Fibroblast of pulmonary artery (primary cell): ENCODE data around the gene HSD17B2.

Experiments
- DNase-seq: peaks from one replicate; pipeline ENCODE4 v3.0.0-alpha.2; 2010; ENCODE audit warnings: low read depth
- H3K4me3 ChIP-seq: replicated peaks from 2 replicates; pipeline ENCODE4 v1.5.1; 2011; ENCODE audit warnings: low read depth, mild to moderate bottlenecking, control low read depth, low read length, moderate library complexity
- TF ChIP-seq, protein P1 (sequence below): IDR thresholded peaks from 2 replicates; pipeline ENCODE4 v1.5.1; 2011; ENCODE audit warnings: mild to moderate bottlenecking, control low read depth, low read length, inconsistent platforms; ENCODE audit errors: missing control alignments

The HSD17B2 gene

DNA sequence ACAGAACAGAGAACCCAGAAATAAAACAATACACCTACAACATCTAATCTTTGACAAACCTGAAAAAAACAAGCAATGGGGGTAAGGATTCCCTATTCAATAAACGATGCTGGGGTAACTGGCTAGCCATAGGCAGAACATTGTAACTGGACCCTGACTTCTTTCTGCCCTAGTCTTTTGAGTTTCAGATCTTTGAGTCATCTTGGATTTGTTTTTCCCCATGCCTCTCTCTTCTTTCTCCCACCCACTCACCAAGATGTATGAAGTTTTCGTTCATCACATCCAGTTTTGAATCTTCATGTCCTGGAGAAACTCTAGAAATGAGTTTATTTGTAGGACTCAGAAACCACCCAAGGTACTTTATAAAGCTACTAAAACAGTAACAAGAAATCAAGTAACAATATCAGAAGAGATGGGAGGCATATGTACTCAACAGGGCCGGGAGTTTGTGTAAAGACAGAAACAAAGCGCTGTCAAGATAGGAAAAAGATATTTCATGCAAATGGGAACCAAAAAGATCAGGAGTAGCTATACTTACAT, 39.0 kb downstream of the HSD17B2 start:
- no peak for DNase-seq
- TF ChIP-seq, protein P1, sequence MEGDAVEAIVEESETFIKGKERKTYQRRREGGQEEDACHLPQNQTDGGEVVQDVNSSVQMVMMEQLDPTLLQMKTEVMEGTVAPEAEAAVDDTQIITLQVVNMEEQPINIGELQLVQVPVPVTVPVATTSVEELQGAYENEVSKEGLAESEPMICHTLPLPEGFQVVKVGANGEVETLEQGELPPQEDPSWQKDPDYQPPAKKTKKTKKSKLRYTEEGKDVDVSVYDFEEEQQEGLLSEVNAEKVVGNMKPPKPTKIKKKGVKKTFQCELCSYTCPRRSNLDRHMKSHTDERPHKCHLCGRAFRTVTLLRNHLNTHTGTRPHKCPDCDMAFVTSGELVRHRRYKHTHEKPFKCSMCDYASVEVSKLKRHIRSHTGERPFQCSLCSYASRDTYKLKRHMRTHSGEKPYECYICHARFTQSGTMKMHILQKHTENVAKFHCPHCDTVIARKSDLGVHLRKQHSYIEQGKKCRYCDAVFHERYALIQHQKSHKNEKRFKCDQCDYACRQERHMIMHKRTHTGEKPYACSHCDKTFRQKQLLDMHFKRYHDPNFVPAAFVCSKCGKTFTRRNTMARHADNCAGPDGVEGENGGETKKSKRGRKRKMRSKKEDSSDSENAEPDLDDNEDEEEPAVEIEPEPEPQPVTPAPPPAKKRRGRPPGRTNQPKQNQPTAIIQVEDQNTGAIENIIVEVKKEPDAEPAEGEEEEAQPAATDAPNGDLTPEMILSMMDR: no peak

GRCh38 chr16:82078125-82078524, 43.1 kb downstream of the HSD17B2 start:
- TF ChIP-seq, protein P1: no peak
- H3K4me3 ChIP-seq: no peak overlapping the region
- DNase-seq: no peak

More for the DNA sequence above, 39.0 kb downstream of the HSD17B2 start:
- no peak overlapping the region for H3K4me3 ChIP-seq

DNA sequence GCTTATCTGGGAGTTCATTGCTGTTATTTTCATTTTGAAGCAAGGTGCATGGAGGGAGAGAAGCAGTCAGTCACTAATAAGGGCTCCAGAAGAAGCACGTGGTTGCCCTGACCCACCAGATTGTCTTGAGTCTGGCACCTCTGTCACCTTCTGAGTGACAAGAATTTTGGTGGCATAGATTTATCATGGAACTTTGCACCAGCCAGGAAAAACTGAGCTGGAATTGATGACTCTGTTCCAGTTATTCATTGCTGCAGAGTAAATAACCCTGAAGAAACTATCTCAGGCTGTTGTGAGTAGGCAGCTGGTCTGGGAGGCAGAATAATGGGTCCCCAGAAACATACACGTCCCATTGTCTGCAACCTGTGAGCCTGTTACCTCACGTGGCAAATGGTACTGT, 44.8 kb downstream of the HSD17B2 start:
- TF ChIP-seq, protein P1: no peak
- no peak overlapping the region for H3K4me3 ChIP-seq
- DNase-seq: no peak

DNA sequence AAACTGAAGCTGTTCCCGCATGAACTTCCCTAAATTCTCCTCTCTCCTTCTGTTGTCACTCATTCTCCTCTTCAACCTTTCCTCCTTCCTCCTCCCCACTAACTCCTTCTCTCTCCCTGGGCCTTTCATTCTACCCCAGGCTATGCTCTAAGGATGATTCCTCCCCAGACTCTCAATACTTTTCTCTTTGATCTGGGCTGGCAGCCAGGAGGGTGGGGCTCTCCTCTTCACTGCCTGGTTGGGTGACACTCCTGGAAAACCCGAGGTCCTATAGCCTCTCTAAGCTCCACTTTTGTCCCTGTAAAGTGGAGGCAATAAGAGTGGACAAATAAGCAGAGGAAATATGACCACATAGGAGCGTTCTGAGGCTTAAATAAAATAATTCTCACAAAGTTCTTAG, 46.2 kb downstream of the HSD17B2 start:
- no peak for DNase-seq
- TF ChIP-seq, protein P1: no peak

DNA sequence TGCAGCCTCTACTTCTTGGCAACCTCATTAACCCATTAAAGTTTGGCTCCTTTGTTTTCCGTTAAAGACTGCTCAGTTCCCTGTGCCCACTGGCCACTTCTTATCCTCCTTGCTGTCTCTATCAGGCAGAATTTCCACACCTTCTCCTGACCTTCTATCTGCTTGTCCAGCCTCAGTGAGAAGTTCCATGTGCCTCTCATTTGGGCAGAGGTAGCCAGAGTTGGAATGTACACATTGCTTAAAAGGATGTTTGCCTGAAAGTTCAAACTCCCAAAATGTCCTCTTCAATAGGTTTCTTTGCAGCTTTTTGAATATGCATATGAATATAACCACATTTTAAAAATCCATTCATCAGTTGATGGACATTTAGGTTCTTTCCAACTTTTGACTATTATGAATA, 47.0 kb downstream of the HSD17B2 start:
- DNase-seq: no peak
- TF ChIP-seq, protein P1: no peak
- H3K4me3 ChIP-seq: no peak overlapping the region

More for the DNA sequence above, 46.2 kb downstream of the HSD17B2 start:
- H3K4me3 ChIP-seq: no peak overlapping the region

DNA sequence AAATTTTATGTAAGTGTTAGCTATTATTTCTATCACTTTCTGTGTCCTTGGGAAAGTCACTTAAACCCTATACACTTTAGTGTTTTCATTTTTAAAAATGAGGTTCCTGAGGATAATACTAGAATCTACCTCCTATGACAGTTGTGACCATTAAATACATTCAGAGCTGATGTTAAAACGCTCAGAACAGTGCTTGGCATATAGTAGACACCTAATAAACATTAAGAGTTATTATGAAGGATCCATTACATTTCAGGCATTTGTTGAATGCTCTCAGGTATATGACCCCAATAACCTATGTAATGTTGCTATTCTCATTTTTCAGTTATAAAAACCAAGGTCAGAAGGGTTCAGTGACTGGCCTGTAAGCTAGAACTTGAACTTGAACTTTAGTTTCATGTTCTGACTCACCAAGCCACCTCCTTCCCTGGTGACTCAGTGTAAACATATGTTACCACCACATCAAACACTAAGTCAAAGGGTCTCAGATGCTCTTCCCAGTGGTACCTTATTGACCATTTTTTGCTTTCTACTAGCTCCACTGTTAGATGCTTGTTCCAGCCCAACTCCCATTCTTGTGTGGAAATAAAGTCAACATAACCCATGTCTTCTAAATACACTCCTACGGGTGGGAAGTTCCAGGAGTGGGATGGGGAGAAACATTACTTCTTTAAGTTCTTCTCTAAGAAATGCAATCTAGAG, 47.6 kb downstream of the HSD17B2 start:
- no peak overlapping the region for H3K4me3 ChIP-seq
- TF ChIP-seq, protein P1: no peak
- no peak for DNase-seq
